GM23248 (cell line): ENCODE measurements around the gene ACAN.

Experiments
- EZH2 ChIP-seq: fragments of 200-600 bp; sonication (generic); IDR thresholded peaks from 2 replicates; pipeline ENCODE4 v1.6.1; 2018; ENCODE audit warnings: antibody characterized with exemption, mild to moderate bottlenecking; ENCODE audit not compliant: insufficient read depth, poor library complexity, severe bottlenecking
- EZH2phosphoT487 ChIP-seq: fragments of 200-600 bp; sonication (generic); IDR thresholded peaks from 2 replicates; pipeline ENCODE4 v1.6.1; 2018; ENCODE audit warnings: antibody characterized with exemption, moderate library complexity, mild to moderate bottlenecking, low read depth; ENCODE audit not compliant: insufficient read depth

DNA sequence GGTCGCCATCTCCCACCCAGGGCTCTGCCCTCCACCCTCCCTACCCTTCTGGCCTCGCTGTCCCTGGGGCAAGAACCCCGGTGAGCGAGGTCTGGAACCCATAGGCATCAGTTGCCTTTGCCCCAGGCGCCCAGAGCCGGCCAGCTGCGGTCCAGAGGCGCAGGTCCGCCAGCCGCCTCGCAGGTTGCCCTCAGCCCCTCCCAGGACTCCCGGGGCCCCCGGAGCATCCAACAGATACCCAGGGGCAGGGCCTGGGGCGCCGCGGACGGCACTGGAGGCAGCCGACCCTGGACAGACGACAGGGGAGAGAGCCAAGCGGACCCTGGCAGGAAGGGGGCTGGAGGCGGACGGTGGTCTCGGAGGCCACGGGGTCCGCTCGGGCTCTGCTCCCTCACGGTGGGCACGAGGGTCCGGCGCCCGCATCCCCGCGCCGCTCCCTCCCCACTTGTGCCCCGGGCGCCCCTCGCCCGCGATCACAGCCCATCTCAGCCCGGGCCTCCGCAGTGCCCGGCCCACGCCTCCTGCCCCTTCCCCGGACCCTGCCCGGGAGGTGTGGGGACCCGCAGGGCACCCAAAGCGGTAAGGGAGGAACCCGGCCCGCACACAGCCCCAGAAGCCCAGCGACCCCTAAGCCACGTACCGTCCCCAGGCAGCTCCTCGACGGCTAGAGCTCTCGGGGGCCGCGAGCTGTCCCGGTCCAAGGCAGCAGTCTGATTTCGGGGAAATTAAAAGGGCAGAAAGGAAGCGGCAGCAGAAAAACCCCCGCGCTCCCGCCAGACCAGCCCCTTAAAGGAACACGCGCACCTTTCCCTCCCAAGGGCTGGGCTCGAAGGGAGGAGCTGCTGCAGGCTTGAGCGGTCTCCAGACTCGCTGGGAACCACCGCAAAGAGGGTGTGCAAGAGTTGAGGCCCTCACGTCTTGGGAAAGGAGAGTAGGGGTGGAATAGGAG is 91.9 kb downstream of the ACAN start, which contains the start of gene HAPLN3:
- no peak for TF ChIP-seq EZH2
- no peak for TF ChIP-seq EZH2phosphoT487
